PFSK-1 (cell line): ENCODE data around the gene ANKS1B.

Experiments used
- POLR2AphosphoS5 ChIP-seq: IDR thresholded peaks from 2 replicates; pipeline ENCODE4 v1.6.1; 2012; ENCODE audit warnings: low read depth, mild to moderate bottlenecking, control low read depth, low read length, moderate library complexity
- SIN3A ChIP-seq: IDR thresholded peaks from 2 replicates; pipeline ENCODE4 v1.6.1; 2012; ENCODE audit warnings: mild to moderate bottlenecking, low read length, moderate library complexity, borderline replicate concordance; ENCODE audit not compliant: insufficient read depth
- TAF1 ChIP-seq: IDR thresholded peaks from 2 replicates; pipeline ENCODE4 v1.6.1; 2012; ENCODE audit warnings: low read length, control low read depth, borderline replicate concordance; ENCODE audit not compliant: insufficient read depth

DNA sequence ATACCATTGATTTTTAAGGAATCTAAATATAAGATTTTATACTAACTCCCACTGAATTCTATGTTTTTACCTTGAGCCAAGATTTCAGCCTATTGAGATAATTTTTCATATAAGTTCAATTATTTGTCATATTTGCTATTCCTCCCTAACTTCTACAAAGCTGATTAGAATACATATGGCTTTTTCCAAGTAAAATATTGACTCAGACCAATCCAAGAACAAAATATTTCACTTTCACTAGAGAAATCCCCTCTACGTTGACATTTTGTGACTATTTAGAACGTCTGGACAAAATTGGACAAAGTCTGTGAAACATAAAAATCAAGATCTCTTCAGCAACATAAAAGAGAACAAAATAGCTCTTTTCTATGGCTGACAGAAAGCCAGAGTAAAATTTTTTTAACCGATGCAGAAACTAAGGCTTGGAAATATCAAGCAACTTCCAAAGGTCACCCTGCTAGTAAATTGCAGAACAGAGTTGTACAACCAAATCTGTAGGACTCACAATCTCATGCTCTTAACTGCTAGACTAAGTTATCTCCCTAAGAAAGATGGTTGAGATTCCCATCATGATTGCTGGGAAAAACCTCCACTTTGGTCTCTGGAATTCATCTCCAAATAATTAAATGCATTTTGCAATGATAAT is 219.1 kb downstream of the ANKS1B start:
- TF ChIP-seq TAF1 (no peak), SIN3A (no peak), POLR2AphosphoS5 (no peak)
